Measurements from ENCODE around the gene ZBTB18. TPM values are rescaled to one million over a fixed set of nuclear protein-coding genes. Genes with fewer than 3 reads are reported as not detected.

The ZBTB18 gene
- total RNA-seq, 2 donors from 2014 or later: 15.4 to 17.9 TPM

DNA sequence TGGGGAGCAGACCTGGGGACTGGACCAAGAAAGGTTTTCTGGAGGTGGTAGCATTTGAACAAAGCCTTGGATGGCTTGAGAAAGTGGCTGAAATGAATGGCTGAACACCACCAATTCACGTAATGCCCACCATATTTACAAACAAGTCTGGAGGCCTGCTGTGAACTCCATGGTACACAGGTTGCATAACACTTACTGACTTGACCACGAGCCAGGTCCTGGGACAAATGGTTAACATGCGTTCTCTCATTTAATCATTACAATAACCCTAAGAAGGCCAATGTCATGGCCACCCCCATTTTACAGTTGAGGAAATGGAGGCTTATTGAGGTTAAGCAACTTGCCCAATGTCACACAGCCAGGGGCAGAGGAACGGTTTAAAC lies 44.4 kb downstream of the ZBTB18 start:
- H3K4me1 ChIP-seq (ENCODE audit: control insufficient read depth, insufficient read depth, low read length): no peaks in the 10 kb centered on the region
- H3K9ac ChIP-seq (ENCODE audit: extremely low read depth, low read length, poor library complexity, severe bottlenecking): no peak overlapping the region
- TF ChIP-seq, protein P1, sequence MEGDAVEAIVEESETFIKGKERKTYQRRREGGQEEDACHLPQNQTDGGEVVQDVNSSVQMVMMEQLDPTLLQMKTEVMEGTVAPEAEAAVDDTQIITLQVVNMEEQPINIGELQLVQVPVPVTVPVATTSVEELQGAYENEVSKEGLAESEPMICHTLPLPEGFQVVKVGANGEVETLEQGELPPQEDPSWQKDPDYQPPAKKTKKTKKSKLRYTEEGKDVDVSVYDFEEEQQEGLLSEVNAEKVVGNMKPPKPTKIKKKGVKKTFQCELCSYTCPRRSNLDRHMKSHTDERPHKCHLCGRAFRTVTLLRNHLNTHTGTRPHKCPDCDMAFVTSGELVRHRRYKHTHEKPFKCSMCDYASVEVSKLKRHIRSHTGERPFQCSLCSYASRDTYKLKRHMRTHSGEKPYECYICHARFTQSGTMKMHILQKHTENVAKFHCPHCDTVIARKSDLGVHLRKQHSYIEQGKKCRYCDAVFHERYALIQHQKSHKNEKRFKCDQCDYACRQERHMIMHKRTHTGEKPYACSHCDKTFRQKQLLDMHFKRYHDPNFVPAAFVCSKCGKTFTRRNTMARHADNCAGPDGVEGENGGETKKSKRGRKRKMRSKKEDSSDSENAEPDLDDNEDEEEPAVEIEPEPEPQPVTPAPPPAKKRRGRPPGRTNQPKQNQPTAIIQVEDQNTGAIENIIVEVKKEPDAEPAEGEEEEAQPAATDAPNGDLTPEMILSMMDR (conservative IDR thresholded peaks at IDR 0.05): no peak
- no peaks in the 10 kb centered on the region for H3K4me1 Mint-ChIP-seq
- no peaks in the 10 kb centered on the region for H3K9me3 ChIP-seq (ENCODE audit: control insufficient read depth, low read length)
- no peak overlapping the region for H3K27ac Mint-ChIP-seq
- no peak for DNase-seq
- no peaks in the 10 kb centered on the region for H3K27me3 Mint-ChIP-seq (ENCODE audit: insufficient read depth)
- no peaks in the 10 kb centered on the region for H3K36me3 ChIP-seq (ENCODE audit: control insufficient read depth, insufficient read depth, low read length)
- no peaks in the 10 kb centered on the region for H3K27me3 ChIP-seq (ENCODE audit: control insufficient read depth, insufficient read depth, low read length, poor library complexity, severe bottlenecking)
- no peak overlapping the region for H3K4me3 Mint-ChIP-seq
- peaks cover 7% of the 10 kb centered on the region for H3K9me3 Mint-ChIP-seq
- WGBS, 2 experiments (ENCODE audit: insufficient coverage in 1 of 2, insufficient read length in 1 of 2): 95 to 100% methylated on average over 1 to 4 of the region's 4 CpGs
- no peaks in the 10 kb centered on the region for H3K36me3 Mint-ChIP-seq (ENCODE audit: low read depth)
- H3K4me3 ChIP-seq (ENCODE audit: low read length): no peak overlapping the region
- H3K27ac ChIP-seq (ENCODE audit: low read depth, low read length): no peak overlapping the region

DNA sequence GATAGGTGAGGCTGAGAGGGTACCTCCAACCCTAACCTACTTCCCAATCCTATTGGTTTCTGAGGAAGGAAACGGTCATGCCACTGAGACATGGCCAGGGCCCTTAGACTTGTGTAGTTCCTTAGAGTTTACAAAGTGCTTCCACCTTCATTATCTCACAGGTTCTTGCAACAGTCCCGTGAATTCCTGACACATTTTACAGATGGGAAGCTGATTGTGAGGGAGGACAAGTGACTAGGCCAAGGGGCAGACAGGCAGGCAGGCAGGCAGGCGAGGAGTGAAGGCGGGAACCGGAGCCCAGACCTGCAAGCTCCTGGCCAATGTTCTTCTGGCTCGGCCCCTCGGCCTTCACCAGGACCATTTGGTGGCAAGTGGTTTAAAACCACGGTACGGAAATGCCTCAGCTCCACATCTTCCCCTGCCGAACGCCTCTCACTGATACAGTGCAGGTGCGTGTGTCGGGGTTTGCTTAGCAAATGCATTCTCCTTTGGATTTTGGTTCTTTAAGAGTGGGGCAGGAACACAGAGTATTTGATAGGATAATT lies 45.1 kb downstream of the ZBTB18 start:
- H3K27me3 ChIP-seq (ENCODE audit: control insufficient read depth, insufficient read depth, low read length, poor library complexity, severe bottlenecking): no peaks in the 10 kb centered on the region
- peaks cover 7% of the 10 kb centered on the region for H3K9me3 Mint-ChIP-seq

DNA sequence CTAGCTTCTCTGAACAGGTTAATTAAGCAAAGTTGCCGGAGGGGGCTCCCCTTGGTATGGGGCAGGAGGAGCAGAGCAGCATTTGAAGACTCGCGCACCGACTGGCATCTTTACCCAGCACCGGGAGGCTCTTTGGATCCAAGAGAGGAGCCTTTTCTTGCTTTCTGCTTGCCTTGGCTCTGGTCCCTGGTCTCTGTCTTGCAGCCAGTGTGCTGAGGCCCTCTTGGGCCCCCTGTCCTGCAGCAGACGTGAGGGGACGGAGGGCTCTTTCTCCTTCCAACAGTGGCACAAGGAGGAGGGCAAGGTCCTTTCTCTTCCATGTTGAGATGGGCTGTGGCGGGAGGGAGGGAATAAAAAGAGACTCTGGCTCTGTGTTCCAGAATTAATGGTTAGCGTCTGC lies 45.6 kb downstream of the ZBTB18 start:
- H3K9me3 ChIP-seq (ENCODE audit: control insufficient read depth, low read length): no peaks in the 10 kb centered on the region
- Mint-ChIP-seq H3K4me1 (no peaks in the 10 kb centered on the region), H3K9me3 (peaks cover 7% of the 10 kb centered on the region), H3K27me3 (ENCODE audit: insufficient read depth) (no peaks in the 10 kb centered on the region), H3K36me3 (ENCODE audit: low read depth) (no peaks in the 10 kb centered on the region), H3K4me3 (no peak overlapping the region), H3K27ac (no peak overlapping the region)
- no peaks in the 10 kb centered on the region for H3K36me3 ChIP-seq (ENCODE audit: control insufficient read depth, insufficient read depth, low read length)
- DNase-seq: no peak
- WGBS, 2 experiments (ENCODE audit: insufficient coverage in 1 of 2, insufficient read length in 1 of 2): 90 to 100% methylated on average over 6 to 9 of the region's 9 CpGs
- H3K27me3 ChIP-seq (ENCODE audit: control insufficient read depth, insufficient read depth, low read length, poor library complexity, severe bottlenecking): no peaks in the 10 kb centered on the region
- no peak overlapping the region for H3K27ac ChIP-seq (ENCODE audit: low read depth, low read length)
- H3K4me3 ChIP-seq (ENCODE audit: low read length): no peak overlapping the region
- no peaks in the 10 kb centered on the region for H3K4me1 ChIP-seq (ENCODE audit: control insufficient read depth, insufficient read depth, low read length)
- no peak overlapping the region for H3K9ac ChIP-seq (ENCODE audit: extremely low read depth, low read length, poor library complexity, severe bottlenecking)
- TF ChIP-seq, protein P1 (conservative IDR thresholded peaks at IDR 0.05): no peak

More for the DNA sequence above, 45.1 kb downstream of the ZBTB18 start:
- H3K36me3 ChIP-seq (ENCODE audit: control insufficient read depth, insufficient read depth, low read length): no peaks in the 10 kb centered on the region
- no peaks in the 10 kb centered on the region for H3K9me3 ChIP-seq (ENCODE audit: control insufficient read depth, low read length)
- H3K9ac ChIP-seq (ENCODE audit: extremely low read depth, low read length, poor library complexity, severe bottlenecking): no peak overlapping the region
- no peak overlapping the region for H3K27ac ChIP-seq (ENCODE audit: low read depth, low read length)
- no peak for DNase-seq
- WGBS, 2 experiments (ENCODE audit: insufficient coverage in 1 of 2, insufficient read length in 1 of 2): 96 to 100% methylated on average over 3 to 13 of the region's 13 CpGs
- no peaks in the 10 kb centered on the region for H3K36me3 Mint-ChIP-seq (ENCODE audit: low read depth)
- no peaks in the 10 kb centered on the region for H3K4me1 ChIP-seq (ENCODE audit: control insufficient read depth, insufficient read depth, low read length)
- H3K27me3 Mint-ChIP-seq (ENCODE audit: insufficient read depth): no peaks in the 10 kb centered on the region
- TF ChIP-seq, protein P1 (conservative IDR thresholded peaks at IDR 0.05): no peak
- no peak overlapping the region for H3K4me3 Mint-ChIP-seq
- H3K4me3 ChIP-seq (ENCODE audit: low read length): no peak overlapping the region
- no peak overlapping the region for H3K27ac Mint-ChIP-seq
- H3K4me1 Mint-ChIP-seq: no peaks in the 10 kb centered on the region
